Stimulated activated naive CD8-positive, alpha-beta T cell treated with anti-CD3 and anti-CD28 coated beads, Interleukin-15, amount 100 ng/mL, for 72 hours (primary cell): ENCODE results near the gene NRXN3.

Experiments
- ATAC-seq: fragments of 150-1000 bp; cut with Tn5 transposase; 2 replicates; pipeline ENCODE4 v1.10.0; 2021; ENCODE audit warnings: mild to moderate bottlenecking, moderate library complexity
- DNase-seq, 2 donors: peaks; one replicate each; pipeline ENCODE4 v3.0.0; 2021 to 2022
- H3K27ac Mint-ChIP-seq, 2 donors: one replicate each; pipeline ENCODE4 v1.8.0; 2022; ENCODE audit warnings: mild to moderate bottlenecking in 2 of 2, mixed read lengths in 2 of 2, moderate library complexity in 2 of 2
- H3K27me3 Mint-ChIP-seq: one replicate; pipeline ENCODE4 v1.8.0; 2022; ENCODE audit warnings: mixed read lengths
- H3K4me1 Mint-ChIP-seq: one replicate; pipeline ENCODE4 v1.8.0; 2022; ENCODE audit warnings: mild to moderate bottlenecking, mixed read lengths
- H3K4me3 Mint-ChIP-seq, 2 donors: one replicate each; pipeline ENCODE4 v1.8.0; 2022; ENCODE audit warnings: mild to moderate bottlenecking in 2 of 2, mixed read lengths in 2 of 2, moderate library complexity in 1 of 2
- H3K9me3 Mint-ChIP-seq, 2 donors: one replicate each; pipeline ENCODE4 v1.8.0; 2022; ENCODE audit warnings: mixed read lengths in 2 of 2

The NRXN3 gene

DNA sequence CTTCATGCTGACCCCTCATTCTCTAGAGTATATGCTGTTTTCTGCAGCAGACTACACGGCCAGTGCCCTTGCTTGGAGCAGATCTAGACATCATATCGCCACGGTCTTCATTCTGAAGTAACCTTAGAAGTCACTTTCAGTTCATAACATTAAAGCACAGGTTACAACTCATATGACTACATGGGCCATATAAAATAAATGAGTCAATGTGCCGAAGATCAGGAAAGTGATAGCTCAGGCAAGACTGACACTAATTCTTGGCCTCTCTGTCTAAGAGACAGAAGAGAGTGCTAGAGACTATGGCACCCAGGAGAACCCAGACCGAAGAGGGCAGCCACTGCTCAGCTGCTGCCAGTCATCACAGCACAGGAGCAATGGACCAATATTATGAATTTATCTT, 1431.4 kb downstream of the NRXN3 start:
- ATAC-seq = no peak
- no peak overlapping the region for H3K27ac Mint-ChIP-seq
- no peaks in the 10 kb centered on the region for H3K4me1 Mint-ChIP-seq
- no peak for DNase-seq
- no peaks in the 10 kb centered on the region for H3K27me3 Mint-ChIP-seq
- H3K9me3 Mint-ChIP-seq = no peaks in the 10 kb centered on the region
- no peak overlapping the region for H3K4me3 Mint-ChIP-seq

DNA sequence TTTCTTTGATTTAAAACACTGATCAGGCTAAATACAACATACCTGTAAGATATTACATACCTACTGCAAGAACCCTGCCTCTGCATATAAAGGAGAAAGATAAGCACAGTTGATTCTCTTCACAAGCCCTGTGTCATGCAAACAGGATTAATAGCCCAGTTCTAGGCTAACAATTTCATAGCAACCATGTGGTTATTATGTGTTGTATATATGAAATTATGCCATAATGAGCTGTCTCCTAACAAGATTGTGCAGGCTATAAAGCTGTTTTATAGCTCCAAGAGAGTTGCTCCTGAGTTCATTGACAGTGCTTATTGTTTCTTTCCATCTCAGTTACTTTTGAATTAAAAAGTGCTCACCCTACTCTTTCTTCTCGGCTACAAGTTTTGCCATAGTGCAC, 1431.9 kb downstream of the NRXN3 start:
- DNase-seq (no peak), ATAC-seq (no peak)
- Mint-ChIP-seq H3K9me3 (no peaks in the 10 kb centered on the region), H3K27me3 (no peaks in the 10 kb centered on the region), H3K4me1 (no peaks in the 10 kb centered on the region), H3K27ac (no peak overlapping the region), H3K4me3 (no peak overlapping the region)

DNA sequence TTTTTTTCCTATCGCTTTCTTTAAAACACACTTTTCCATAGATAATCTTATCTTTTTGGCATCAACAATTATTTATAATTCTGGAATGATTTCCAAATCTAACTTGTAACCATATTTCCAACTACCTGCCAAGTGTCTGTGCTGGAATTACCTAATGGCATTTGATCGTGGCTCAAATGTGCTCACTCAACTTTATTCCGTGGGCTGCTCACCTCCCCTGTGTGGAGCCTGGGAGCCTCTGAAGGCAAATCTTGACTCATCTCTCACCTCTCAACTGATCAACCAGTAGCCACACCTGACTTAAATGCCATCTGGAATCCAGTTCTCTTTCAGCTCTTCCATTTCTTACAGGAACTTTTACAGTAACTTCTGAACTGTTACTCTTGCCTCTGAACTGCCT, 1432.6 kb downstream of the NRXN3 start:
- DNase-seq (no peak), ATAC-seq (no peak)
- no peaks in the 10 kb centered on the region for H3K9me3 Mint-ChIP-seq
- H3K4me3 Mint-ChIP-seq = no peak overlapping the region
- no peak overlapping the region for H3K27ac Mint-ChIP-seq
- H3K27me3 Mint-ChIP-seq = no peaks in the 10 kb centered on the region
- H3K4me1 Mint-ChIP-seq = no peaks in the 10 kb centered on the region

DNA sequence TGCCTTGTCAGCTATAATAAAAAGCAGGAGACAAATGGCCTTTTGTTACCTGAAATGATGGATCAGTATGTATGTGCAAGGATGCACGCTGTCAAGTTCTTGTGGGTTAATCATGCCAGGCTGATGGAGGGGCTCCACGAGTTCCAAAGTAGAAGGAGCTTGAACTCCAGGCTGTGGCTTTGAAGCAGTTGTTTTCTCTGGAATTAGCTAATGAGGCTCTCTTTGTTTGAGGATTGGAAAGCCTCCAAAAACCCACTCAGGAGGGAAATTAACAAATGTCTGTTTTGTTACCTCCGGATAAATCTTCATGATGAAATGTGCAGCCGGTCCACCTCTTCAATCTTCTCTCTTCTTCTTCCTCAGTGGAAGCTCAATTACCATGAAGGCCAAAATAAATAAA, 1435.7 kb downstream of the NRXN3 start:
- Mint-ChIP-seq H3K9me3 (no peaks in the 10 kb centered on the region), H3K4me3 (no peak overlapping the region), H3K27ac (no peak overlapping the region), H3K4me1 (no peaks in the 10 kb centered on the region), H3K27me3 (no peaks in the 10 kb centered on the region)
- no peak for ATAC-seq
- no peak for DNase-seq

DNA sequence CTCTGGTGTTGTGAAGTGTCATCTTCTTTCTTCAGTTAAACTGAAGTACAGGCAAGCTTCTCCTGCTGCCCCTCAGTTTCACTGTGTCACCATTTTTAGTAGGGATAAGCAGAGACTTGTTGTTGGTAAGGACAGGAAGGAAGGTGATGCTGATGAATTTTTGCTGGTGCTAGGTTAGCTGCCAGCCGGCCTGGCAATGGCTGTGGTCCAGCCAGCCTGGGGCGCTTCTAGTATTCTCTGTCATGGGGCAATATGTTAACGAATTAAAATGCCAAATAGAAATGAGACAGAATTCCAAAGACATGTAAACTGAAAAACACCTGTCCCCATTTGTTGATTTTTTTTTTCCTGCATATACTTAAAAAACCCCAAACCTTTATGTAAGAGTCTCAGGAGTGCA, 1438.3 kb downstream of the NRXN3 start:
- Mint-ChIP-seq H3K9me3 (no peaks in the 10 kb centered on the region), H3K27me3 (no peaks in the 10 kb centered on the region), H3K4me1 (no peaks in the 10 kb centered on the region), H3K4me3 (no peak overlapping the region), H3K27ac (no peak overlapping the region)
- no peak for DNase-seq
- ATAC-seq = no peak

DNA sequence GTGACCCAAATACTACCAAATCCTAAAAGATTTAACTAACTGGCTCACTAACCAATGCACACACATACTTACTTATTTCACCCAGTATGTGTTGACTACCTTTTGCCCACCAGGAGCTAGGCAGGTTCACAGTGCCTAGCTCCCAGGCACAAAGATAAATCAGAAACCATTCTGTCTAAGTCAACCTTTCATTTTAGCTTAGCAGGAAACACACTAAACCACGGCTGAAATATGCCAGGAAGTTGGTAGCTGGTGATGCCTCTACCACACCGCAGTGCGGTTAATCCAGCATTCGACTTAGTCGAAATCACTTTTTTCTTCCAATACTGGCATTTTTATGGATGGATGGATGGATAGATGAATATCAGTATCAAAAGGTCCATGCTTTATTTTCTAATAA, 1443.5 kb downstream of the NRXN3 start:
- H3K9me3 Mint-ChIP-seq = peaks cover 6 to 18% of the 10 kb centered on the region in 2 donors
- H3K27me3 Mint-ChIP-seq = no peaks in the 10 kb centered on the region
- DNase-seq = no peak
- no peak overlapping the region for H3K4me3 Mint-ChIP-seq
- peak; percentile 37 for ATAC-seq
- no peak overlapping the region for H3K27ac Mint-ChIP-seq
- H3K4me1 Mint-ChIP-seq = no peaks in the 10 kb centered on the region

DNA sequence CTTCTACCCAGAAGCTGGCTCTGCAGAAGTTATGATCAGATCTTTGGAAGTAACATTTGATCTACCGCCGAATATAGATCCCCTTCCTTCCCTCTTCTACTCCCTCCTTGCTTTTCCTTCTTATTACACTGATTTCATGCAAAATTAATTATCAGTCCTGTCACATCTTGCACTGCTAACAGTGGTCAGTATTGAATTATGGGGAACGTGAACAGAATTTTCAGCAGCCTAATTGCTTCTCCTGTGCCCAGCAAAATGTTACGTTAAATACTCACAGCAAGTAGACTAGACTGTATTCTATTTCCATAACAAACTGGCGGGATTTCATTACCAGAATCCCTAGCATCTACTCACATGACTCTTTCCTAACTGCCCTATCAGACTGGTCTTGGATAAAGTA, 1444.3 kb downstream of the NRXN3 start:
- no peaks in the 10 kb centered on the region for H3K27me3 Mint-ChIP-seq
- no peak overlapping the region for H3K27ac Mint-ChIP-seq
- H3K4me3 Mint-ChIP-seq = no peak overlapping the region
- DNase-seq (no peak), ATAC-seq (no peak)
- H3K4me1 Mint-ChIP-seq = no peaks in the 10 kb centered on the region
- H3K9me3 Mint-ChIP-seq = peaks cover 6 to 18% of the 10 kb centered on the region in 2 donors

DNA sequence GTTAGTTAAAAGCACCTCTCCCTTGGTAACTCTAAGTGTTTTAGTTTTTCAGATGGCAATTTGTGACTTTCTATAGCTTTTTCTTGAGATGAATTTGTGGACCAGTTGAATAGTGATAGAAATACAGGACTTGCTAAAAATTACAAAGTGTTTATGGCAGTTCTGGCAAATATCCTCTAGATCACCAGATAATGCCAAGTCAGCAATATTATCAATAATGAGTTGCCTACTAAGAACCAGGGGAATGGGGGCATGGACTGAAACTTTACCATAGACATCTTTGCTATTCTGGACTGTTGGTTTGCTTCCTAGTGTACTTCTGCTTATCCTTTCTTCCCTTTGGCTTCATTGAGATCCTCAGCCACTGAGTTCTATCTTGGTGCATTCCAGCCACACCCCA, 1456.9 kb downstream of the NRXN3 start:
- no peak overlapping the region for H3K4me3 Mint-ChIP-seq

DNA sequence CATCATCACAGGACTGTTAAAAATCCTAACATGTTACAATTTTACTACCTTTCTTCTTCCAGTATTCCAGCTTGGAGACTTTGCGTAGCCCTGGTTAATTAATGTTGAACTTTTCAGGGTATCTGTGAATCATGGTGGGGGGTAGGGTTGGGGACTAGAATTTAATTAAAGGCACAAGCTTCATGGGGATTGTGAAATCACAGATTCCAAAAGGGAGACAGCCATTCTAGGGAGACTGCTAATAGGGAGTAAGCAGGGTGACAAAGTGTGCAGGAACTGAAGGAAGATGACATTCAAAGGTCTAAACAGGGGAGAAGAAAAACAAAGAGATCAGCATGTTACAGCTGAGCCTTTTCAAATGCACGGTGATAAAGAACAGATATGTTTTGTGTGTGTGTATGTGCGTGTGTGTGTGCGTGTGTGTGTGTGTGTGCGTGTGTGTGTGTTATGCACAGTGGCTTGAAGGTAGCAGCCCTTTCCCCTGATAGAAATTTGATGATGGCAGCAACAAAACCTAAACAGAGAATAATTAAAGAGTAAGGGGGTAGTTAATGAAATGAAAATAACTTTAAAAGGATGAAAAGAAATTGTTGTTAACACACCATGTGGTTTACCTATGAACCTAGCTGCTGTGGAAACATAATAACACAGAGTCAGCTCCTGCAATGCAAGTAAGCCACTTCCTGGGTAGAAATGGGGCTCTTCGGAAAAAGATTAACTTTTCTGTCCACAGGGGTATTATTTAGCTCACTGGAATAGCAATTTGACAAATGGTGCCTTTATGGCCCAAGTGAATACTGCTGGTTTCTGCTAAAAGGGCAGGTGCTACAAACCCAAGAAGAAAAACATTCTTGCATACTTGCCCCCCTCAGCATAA, 1459.5 kb downstream of the NRXN3 start:
- Mint-ChIP-seq H3K27ac (no peak overlapping the region), H3K9me3 (peaks cover 7 to 10% of the 10 kb centered on the region in 2 donors), H3K27me3 (no peaks in the 10 kb centered on the region), H3K4me3 (no peak overlapping the region), H3K4me1 (no peaks in the 10 kb centered on the region)
- DNase-seq (no peak), ATAC-seq (no peak)

More for the DNA sequence above, 1456.9 kb downstream of the NRXN3 start:
- ATAC-seq (no peak), DNase-seq (no peak)
- Mint-ChIP-seq H3K9me3 (peaks cover 3 to 12% of the 10 kb centered on the region in 2 donors), H3K4me1 (no peaks in the 10 kb centered on the region), H3K27ac (no peak overlapping the region), H3K27me3 (no peaks in the 10 kb centered on the region)

DNA sequence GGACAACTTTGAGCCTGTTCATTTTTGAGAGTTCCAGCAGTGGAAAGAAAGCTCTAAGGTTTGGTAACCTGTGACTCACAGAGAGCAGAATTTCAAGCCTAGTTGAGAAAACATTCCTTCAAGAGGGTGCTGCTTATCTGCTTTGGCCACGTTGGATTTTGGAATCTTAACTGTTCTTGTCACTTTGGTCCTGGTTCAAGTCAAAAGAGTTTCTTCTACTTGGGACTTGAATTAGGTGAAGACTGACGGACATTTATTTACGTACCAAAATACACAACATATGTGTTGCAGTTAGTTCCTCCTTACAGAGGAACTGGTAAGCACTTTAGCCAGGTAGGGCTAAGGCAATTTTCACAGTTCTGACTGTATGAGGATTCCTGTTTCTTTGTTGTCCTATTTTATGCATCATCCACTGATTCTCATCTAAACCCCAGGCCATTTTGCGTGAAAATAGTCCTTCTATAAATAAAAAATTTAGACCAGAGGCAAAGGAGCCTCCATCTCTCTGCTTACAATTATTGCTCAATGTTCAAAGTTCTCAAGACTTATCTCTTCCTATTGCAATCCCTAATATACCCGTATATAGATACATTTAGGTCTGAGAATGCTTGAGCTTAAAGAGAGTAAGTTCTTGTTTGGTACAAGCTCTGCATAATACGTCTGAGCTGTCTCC, 1460.3 kb downstream of the NRXN3 start:
- H3K27ac Mint-ChIP-seq = no peak overlapping the region
- ATAC-seq = no peak

DNA sequence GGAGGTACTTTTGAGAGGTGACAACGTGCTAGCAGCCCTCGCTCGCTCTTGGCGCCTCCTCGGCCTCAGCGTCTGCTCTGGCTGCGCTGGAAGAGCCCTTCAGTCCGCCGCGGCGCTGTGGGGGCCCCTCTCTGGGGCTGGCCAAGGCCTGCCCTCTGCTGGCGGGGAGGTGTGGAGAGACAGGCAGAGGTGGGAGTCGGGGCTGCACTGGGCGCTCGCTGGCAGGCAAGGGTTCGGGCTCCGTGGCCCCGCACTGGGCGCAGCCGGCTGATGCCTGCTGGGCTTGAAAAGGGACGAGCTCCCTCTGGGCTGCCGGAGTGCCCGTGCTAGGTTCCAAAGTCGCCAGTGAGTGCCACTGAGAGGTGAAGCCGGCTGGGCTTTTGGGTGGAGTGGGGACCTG, 1461.1 kb downstream of the NRXN3 start:
- no peak for ATAC-seq
- H3K9me3 Mint-ChIP-seq = peaks cover 17 to 18% of the 10 kb centered on the region in 2 donors
- H3K27ac Mint-ChIP-seq = no peak overlapping the region
- H3K4me3 Mint-ChIP-seq = no peak overlapping the region
- H3K4me1 Mint-ChIP-seq = no peaks in the 10 kb centered on the region
- no peaks in the 10 kb centered on the region for H3K27me3 Mint-ChIP-seq
- no peak for DNase-seq

More for the DNA sequence above, 1460.3 kb downstream of the NRXN3 start:
- H3K4me1 Mint-ChIP-seq = no peaks in the 10 kb centered on the region
- H3K4me3 Mint-ChIP-seq = no peak overlapping the region
- no peaks in the 10 kb centered on the region for H3K27me3 Mint-ChIP-seq
- H3K9me3 Mint-ChIP-seq = peaks cover 15% of the 10 kb centered on the region in 2 donors
- no peak for DNase-seq

DNA sequence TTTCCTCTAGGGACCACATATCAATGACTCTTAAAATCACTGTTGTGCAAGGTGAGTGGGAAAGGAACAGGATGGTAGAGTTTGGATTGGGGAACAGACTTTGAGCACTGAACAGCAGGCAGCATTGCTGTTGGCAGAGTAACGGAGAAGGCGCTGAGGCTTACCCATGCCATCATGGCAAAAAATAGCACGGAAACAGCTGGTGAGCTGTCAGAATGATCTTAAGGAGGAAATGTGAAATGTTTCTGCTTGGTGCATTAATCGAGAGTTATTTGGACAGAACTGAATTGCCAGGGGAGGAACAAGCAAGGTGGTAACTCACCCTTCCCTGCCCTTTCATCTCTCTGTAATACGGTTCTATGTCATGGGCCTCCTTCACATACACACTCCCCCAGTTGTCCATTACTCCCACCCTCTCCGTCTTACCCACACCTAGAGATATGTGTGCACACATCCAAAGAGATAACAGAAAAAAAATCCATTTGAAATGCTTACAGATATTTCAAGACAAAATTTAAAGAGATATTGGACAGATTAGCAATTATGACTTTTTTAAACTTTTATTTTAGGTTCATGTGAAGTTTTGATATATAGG, 1468.6 kb downstream of the NRXN3 start:
- Mint-ChIP-seq H3K4me1 (no peaks in the 10 kb centered on the region), H3K27me3 (no peaks in the 10 kb centered on the region), H3K4me3 (no peak overlapping the region), H3K27ac (no peak overlapping the region), H3K9me3 (peaks cover 10 to 20% of the 10 kb centered on the region in 2 donors)
- ATAC-seq = no peak
- no peak for DNase-seq

DNA sequence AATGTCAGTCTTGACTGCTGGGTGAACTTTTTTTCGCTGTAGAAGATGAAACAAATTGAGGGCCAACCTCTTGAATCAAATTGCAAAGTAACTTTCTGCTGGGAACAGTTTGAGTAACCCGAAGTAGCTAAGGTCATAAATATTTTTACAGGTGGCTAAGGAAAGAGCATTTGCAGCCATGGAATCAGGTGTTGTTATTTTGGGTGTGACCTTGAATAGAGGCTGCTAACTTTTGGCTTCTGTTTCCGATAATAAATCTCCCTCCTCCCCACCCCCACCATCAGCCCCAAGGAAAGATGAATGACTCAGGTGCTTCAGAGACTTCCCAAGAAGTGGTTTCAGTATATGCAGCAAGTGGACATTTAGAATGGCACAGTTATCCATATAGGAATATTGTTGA, 1469.4 kb downstream of the NRXN3 start:
- Mint-ChIP-seq H3K4me3 (no peak overlapping the region), H3K4me1 (no peaks in the 10 kb centered on the region), H3K9me3 (peaks cover 8 to 19% of the 10 kb centered on the region in 2 donors), H3K27ac (no peak overlapping the region), H3K27me3 (no peaks in the 10 kb centered on the region)
- ATAC-seq (no peak), DNase-seq (no peak)

DNA sequence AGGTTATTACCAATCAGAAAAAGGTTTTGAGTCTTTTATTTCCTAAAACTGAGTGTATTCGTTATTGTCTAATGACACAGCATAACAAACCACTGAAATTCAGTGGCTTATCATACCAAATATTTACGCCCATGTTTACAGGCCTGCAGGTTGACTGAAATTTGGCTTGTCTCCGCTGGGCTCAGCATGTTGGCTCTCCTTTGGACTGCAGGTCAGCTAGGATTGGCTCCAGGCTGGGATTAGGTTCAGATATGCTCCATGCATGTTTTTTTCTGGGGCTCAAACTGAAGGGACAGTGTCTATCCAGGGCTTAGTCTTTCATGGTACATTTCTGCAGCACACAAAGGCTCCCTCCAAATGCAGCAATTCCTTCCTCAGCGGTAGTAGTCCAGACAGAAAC, 1471.2 kb downstream of the NRXN3 start:
- H3K9me3 Mint-ChIP-seq = peaks cover 0 to 9% of the 10 kb centered on the region in 2 donors
- no peaks in the 10 kb centered on the region for H3K4me1 Mint-ChIP-seq
- no peak overlapping the region for H3K4me3 Mint-ChIP-seq
- ATAC-seq = no peak
- no peak for DNase-seq
- no peak overlapping the region for H3K27ac Mint-ChIP-seq
- no peaks in the 10 kb centered on the region for H3K27me3 Mint-ChIP-seq

DNA sequence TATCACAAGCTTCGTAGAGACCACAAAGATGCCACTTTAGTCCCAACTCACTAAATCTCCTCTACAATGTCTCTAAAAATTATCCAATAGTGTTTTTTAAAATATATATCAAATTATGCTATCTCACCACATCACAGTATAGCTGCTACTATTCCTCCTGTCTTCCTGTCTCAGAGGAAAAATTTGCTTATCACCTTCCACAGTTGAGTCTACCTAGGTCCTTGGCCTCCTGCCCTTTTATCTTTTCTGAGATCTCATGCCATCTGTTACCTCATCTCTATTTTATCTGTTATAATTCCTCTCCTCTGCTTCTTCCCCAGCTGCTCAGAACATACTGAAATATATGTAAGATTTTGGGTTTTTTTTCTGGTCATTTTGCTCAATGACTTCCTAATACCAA, 1473.0 kb downstream of the NRXN3 start:
- no peaks in the 10 kb centered on the region for H3K4me1 Mint-ChIP-seq
- DNase-seq (no peak), ATAC-seq (no peak)
- peaks cover 0 to 5% of the 10 kb centered on the region in 2 donors for H3K9me3 Mint-ChIP-seq
- no peak overlapping the region for H3K27ac Mint-ChIP-seq
- no peaks in the 10 kb centered on the region for H3K27me3 Mint-ChIP-seq
- H3K4me3 Mint-ChIP-seq = no peak overlapping the region

DNA sequence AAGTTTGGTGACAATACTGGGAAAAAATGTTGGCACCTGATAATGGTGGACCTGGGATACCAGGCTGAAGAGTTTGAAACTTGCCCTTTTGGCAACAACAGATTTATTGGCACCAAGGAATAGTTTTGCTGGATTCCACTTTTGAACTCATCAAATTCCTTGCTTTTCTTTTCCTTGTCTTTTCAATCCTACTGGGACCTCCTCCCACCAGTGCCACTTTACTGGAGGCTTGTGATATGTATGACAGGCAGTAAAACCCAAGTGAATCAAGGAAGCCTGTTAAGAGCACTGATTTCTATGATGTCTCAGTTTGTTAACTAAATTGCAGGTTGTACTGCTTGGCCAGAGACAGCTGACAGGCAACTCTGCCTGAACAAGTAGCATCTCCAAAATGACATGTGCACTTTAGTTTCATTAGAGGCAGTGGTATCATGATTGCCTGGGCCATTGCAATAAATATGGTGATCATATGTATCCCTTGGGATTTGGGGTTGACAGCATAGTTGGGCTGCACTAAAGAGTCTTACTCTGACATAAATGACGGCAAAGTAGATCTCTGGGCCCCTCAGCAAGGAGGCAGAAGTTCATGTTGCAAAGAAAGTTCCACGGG, 1475.7 kb downstream of the NRXN3 start:
- ATAC-seq = no peak
- Mint-ChIP-seq H3K9me3 (no peaks in the 10 kb centered on the region), H3K27me3 (no peaks in the 10 kb centered on the region), H3K4me3 (no peak overlapping the region), H3K27ac (no peak overlapping the region), H3K4me1 (no peaks in the 10 kb centered on the region)
- no peak for DNase-seq
